GM12878 (cell line): Measurements from ENCODE around the gene SEC16B. TPM values are rescaled to one million over a fixed set of nuclear protein-coding genes. Genes with fewer than 3 reads are reported as not detected.
A peak's percentile ranks its signal among the peaks of the same experiment; 100 is the strongest.

Experiments used
- ASH2L ChIP-seq: fragments of 300-600, 200-600 bp; sonication (generic); IDR thresholded peaks from 2 replicates; pipeline ENCODE4 v1.6.1; 2017; ENCODE audit warnings: low read depth, mild to moderate bottlenecking, borderline replicate concordance
- CBX3 ChIP-seq: fragments of 200-600 bp; sonication (generic); IDR thresholded peaks from 2 replicates; pipeline ENCODE4 v1.6.1; 2016; ENCODE audit warnings: low read depth, borderline replicate concordance
- CHD2 ChIP-seq: IDR thresholded peaks from 2 replicates; pipeline ENCODE4 v1.6.1; 2011; ENCODE audit warnings: low read depth, low read length, improper control_type of control experiment, borderline replicate concordance
- CHD4 ChIP-seq: fragments of 200-600 bp; sonication (generic); IDR thresholded peaks from 2 replicates; pipeline ENCODE4 v1.6.1; 2016; ENCODE audit warnings: mild to moderate bottlenecking
- CREB1 ChIP-seq: IDR thresholded peaks from 2 replicates; pipeline ENCODE4 v1.6.1; 2012; ENCODE audit warnings: low read depth, mild to moderate bottlenecking, inconsistent platforms
- DPF2 ChIP-seq: fragments of 450-650 bp; IDR thresholded peaks from 2 replicates; pipeline ENCODE4 v1.6.1; 2017; ENCODE audit warnings: mild to moderate bottlenecking
- EGR1 ChIP-seq, 2 experiments: IDR thresholded peaks; 1 replicate in 1 of 2; 2 replicates in 1 of 2; pipeline ENCODE4 v1.6.1; 2011 to 2012; ENCODE audit warnings: low read depth in 2 of 2, low read length in 2 of 2, borderline replicate concordance in 1 of 2, mild to moderate bottlenecking in 1 of 2, moderate library complexity in 1 of 2
- EP300 ChIP-seq, 2 experiments: fragments of 150-350 bp in 1 of 2; IDR thresholded peaks; 2 replicates each; pipeline ENCODE4 v1.6.1; 2011 to 2012; ENCODE audit warnings: low read depth in 2 of 2, low read length in 2 of 2, borderline replicate concordance in 1 of 2, improper control_type of control experiment in 1 of 2, inconsistent platforms in 1 of 2; ENCODE audit not compliant: control insufficient read depth in 1 of 2
- FOS ChIP-seq: IDR thresholded peaks from 3 replicates; pipeline ENCODE4 v1.6.1; 2011; ENCODE audit warnings: borderline replicate concordance; ENCODE audit not compliant: insufficient read length; ENCODE audit errors: extremely low read depth
- HDAC6 ChIP-seq: fragments of 200-600 bp; sonication (generic); IDR thresholded peaks from one replicate; pipeline ENCODE4 v1.8.0; 2017; ENCODE audit warnings: antibody characterized with exemption; ENCODE audit not compliant: unreplicated experiment
- IRF4 ChIP-seq: IDR thresholded peaks from 2 replicates; pipeline ENCODE4 v1.6.1; 2011; ENCODE audit warnings: low read depth, low read length
- LARP7 ChIP-seq: fragments of 450-650 bp; IDR thresholded peaks from 2 replicates; pipeline ENCODE4 v1.6.1; 2017; ENCODE audit warnings: mild to moderate bottlenecking
- MEF2A ChIP-seq: IDR thresholded peaks from 2 replicates; pipeline ENCODE4 v1.6.1; 2011; ENCODE audit warnings: low read depth, mild to moderate bottlenecking, low read length, moderate library complexity; ENCODE audit not compliant: insufficient read depth
- MEF2B ChIP-seq: fragments of 450-650 bp; IDR thresholded peaks from 2 replicates; pipeline ENCODE4 v1.6.1; 2018; ENCODE audit warnings: mild to moderate bottlenecking, moderate library complexity; ENCODE audit not compliant: partially characterized antibody, poor library complexity, severe bottlenecking
- MTA2 ChIP-seq: fragments of 450-650 bp; IDR thresholded peaks from 2 replicates; pipeline ENCODE4 v1.6.1; 2016; ENCODE audit warnings: low read depth, mild to moderate bottlenecking, moderate library complexity
- NR2C2 ChIP-seq: IDR thresholded peaks from 2 replicates; pipeline ENCODE4 v1.6.1; 2011; ENCODE audit warnings: borderline replicate concordance, low read depth; ENCODE audit not compliant: control insufficient read depth, insufficient read length
- PAX8 ChIP-seq: fragments of 450-650 bp; IDR thresholded peaks from 2 replicates; pipeline ENCODE4 v1.6.1; 2017; ENCODE audit warnings: mild to moderate bottlenecking, moderate library complexity
- RELA ChIP-seq: fragments of 450-650 bp; IDR thresholded peaks from 2 replicates; pipeline ENCODE4 v1.8.0; 2014; ENCODE audit warnings: borderline replicate concordance; ENCODE audit not compliant: partially characterized antibody
- SREBF1 ChIP-seq: IDR thresholded peaks from 2 replicates; pipeline ENCODE4 v1.6.1; 2012; ENCODE audit warnings: mild to moderate bottlenecking, low read length
- SUZ12 ChIP-seq: fragments of 200-600 bp; sonication (generic); IDR thresholded peaks from one replicate; pipeline ENCODE4 v1.6.1; 2018; ENCODE audit warnings: antibody characterized with exemption, mild to moderate bottlenecking; ENCODE audit not compliant: unreplicated experiment
- YY1 ChIP-seq: IDR thresholded peaks from 2 replicates; pipeline ENCODE4 v1.6.1; 2011; ENCODE audit warnings: low read depth, mild to moderate bottlenecking, low read length
- ZNF274 ChIP-seq: IDR thresholded peaks from one replicate; pipeline ENCODE4 v1.8.0; 2011; ENCODE audit not compliant: insufficient read length, insufficient read depth
- polyA plus RNA-seq, 11 experiments: library from polyadenylated mRNA; depleted of rRNA in 4 of 11; unstranded in 6 of 11; stranded (reverse) in 5 of 11; fragments of >200 nt; fragmentation: Nextera tagmentation in 4 of 11; fragmentation: Illumina TruSeq in 1 of 11; extraction: Ambion mirVana in 4 of 11; extraction: Trizol in 1 of 11; gene quantifications; 1 replicate in 1 of 11; 2 replicates in 10 of 11; pipeline versions ENCODE4 v1.2.1 to v1.2.3, GENCODE V29; 2011 to 2016; ENCODE audit warnings: inconsistent platforms in 2 of 11, missing spikeins in 2 of 11, low read depth in 1 of 11
- total RNA-seq, 4 experiments: library from RNA; depleted of rRNA in 3 of 4; stranded (reverse); fragments of >200 nt in 3 of 4; fragmentation: Illumina TruSeq in 1 of 4; extraction: Trizol in 1 of 4; gene quantifications; 2 replicates each; pipeline versions ENCODE4 v1.2.1 to v1.2.3, GENCODE V29; 2013 to 2021
- TF ChIP-seq, protein P1 (sequence below): fragments of 450-650 bp; conservative IDR thresholded peaks from 2 replicates; pipeline ENCODE4 v1.6.1; 2017; ENCODE audit warnings: mild to moderate bottlenecking, moderate library complexity
- TF ChIP-seq, protein P2 (sequence below): IDR thresholded peaks from 2 replicates; pipeline ENCODE4 v1.6.1; 2012; ENCODE audit warnings: low read depth, low read length, improper control_type of control experiment
- TF ChIP-seq, protein P3 (sequence below): IDR thresholded peaks from 2 replicates; pipeline ENCODE4 v1.6.1; 2011; ENCODE audit warnings: low read depth, low read length, improper control_type of control experiment, borderline replicate concordance
- TF ChIP-seq, protein P4 (sequence below): fragments of 450-650 bp; IDR thresholded peaks from 2 replicates; pipeline ENCODE4 v1.6.1; 2018; ENCODE audit warnings: borderline replicate concordance, mild to moderate bottlenecking; ENCODE audit not compliant: partially characterized antibody

SEC16B gene
- total and polyA plus RNA-seq, 10 of the 15 experiments (the other 5 are each of a cell fraction or from before 2014, with no cell fraction given), result 0.10 to 0.94 (median 0.17) TPM; not detected in 2

DNA sequence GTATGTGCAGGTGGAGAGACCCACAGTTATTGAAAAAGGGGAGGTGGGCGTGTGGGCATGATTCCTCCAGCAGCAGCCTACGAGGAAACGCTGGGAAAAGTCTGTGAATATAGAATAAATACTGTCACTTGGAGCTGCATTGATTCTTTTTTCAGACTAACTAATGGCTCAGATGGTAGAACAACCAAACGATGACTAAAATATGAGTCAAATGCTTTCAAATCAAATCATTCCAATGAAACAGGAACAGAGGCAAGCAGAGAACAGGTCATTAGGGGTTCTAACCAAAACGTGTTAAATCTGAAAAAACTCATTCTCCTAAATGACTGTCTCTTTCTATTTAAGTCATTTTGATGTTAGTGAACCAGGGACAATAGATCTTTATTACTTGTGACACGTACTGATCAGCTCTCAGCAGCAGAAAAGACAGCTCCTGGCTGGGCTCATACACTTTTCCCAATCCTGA is 35.1 kb upstream of the SEC16B start (continued):
- TF ChIP-seq, protein P1, sequence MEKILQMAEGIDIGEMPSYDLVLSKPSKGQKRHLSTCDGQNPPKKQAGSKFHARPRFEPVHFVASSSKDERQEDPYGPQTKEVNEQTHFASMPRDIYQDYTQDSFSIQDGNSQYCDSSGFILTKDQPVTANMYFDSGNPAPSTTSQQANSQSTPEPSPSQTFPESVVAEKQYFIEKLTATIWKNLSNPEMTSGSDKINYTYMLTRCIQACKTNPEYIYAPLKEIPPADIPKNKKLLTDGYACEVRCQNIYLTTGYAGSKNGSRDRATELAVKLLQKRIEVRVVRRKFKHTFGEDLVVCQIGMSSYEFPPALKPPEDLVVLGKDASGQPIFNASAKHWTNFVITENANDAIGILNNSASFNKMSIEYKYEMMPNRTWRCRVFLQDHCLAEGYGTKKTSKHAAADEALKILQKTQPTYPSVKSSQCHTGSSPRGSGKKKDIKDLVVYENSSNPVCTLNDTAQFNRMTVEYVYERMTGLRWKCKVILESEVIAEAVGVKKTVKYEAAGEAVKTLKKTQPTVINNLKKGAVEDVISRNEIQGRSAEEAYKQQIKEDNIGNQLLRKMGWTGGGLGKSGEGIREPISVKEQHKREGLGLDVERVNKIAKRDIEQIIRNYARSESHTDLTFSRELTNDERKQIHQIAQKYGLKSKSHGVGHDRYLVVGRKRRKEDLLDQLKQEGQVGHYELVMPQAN, result no peak
- TF ChIP-seq CHD4, result no peak
- peak in 1 of 2 experiments; percentile 55; a peak in 1 of 4 replicates for TF ChIP-seq EP300 (IDR thresholded peaks at IDR 0.05; ENCODE audit: borderline replicate concordance in 1 of 2, control insufficient read depth in 1 of 2, low read depth in 2 of 2, low read length in 2 of 2)
- TF ChIP-seq HDAC6, result no peak
- TF ChIP-seq CBX3, result no peak
- no peak for TF ChIP-seq LARP7
- TF ChIP-seq RELA, result no peak
- peak; percentile 71; the same call in 1 of the 2 replicates for TF ChIP-seq IRF4
- TF ChIP-seq ZNF274, result no peak
- TF ChIP-seq, protein P2, sequence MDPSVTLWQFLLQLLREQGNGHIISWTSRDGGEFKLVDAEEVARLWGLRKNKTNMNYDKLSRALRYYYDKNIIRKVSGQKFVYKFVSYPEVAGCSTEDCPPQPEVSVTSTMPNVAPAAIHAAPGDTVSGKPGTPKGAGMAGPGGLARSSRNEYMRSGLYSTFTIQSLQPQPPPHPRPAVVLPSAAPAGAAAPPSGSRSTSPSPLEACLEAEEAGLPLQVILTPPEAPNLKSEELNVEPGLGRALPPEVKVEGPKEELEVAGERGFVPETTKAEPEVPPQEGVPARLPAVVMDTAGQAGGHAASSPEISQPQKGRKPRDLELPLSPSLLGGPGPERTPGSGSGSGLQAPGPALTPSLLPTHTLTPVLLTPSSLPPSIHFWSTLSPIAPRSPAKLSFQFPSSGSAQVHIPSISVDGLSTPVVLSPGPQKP, result no peak
- TF ChIP-seq, protein P3, sequence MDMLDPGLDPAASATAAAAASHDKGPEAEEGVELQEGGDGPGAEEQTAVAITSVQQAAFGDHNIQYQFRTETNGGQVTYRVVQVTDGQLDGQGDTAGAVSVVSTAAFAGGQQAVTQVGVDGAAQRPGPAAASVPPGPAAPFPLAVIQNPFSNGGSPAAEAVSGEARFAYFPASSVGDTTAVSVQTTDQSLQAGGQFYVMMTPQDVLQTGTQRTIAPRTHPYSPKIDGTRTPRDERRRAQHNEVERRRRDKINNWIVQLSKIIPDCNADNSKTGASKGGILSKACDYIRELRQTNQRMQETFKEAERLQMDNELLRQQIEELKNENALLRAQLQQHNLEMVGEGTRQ, result no peak
- TF ChIP-seq FOS, result no peak
- no peak for TF ChIP-seq YY1
- peak; percentile 86 for TF ChIP-seq MTA2
- TF ChIP-seq SUZ12, result no peak
- TF ChIP-seq MEF2A, result no peak
- no peak for TF ChIP-seq EGR1 (IDR thresholded peaks at IDR 0.05; ENCODE audit: borderline replicate concordance in 1 of 2, low read depth in 2 of 2, low read length in 2 of 2)
- TF ChIP-seq, protein P4, sequence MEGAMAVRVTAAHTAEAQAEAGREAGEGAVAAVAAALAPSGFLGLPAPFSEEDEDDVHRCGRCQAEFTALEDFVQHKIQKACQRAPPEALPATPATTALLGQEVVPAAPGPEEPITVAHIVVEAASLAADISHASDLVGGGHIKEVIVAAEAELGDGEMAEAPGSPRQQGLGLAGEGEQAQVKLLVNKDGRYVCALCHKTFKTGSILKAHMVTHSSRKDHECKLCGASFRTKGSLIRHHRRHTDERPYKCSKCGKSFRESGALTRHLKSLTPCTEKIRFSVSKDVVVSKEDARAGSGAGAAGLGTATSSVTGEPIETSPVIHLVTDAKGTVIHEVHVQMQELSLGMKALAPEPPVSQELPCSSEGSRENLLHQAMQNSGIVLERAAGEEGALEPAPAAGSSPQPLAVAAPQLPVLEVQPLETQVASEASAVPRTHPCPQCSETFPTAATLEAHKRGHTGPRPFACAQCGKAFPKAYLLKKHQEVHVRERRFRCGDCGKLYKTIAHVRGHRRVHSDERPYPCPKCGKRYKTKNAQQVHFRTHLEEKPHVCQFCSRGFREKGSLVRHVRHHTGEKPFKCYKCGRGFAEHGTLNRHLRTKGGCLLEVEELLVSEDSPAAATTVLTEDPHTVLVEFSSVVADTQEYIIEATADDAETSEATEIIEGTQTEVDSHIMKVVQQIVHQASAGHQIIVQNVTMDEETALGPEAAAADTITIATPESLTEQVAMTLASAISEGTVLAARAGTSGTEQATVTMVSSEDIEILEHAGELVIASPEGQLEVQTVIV, result no peak
- no peak for TF ChIP-seq ASH2L
- TF ChIP-seq MEF2B, result peak; percentile 48
- peak; percentile 56; the same call in 1 of the 2 replicates for TF ChIP-seq DPF2
- TF ChIP-seq PAX8, result no peak
- no peak for TF ChIP-seq SREBF1
- no peak for TF ChIP-seq NR2C2
- no peak for TF ChIP-seq CREB1
- TF ChIP-seq CHD2, result no peak
